K562 (cell line): ENCODE results near the gene CCDC192. TPM values are rescaled to one million over a fixed set of nuclear protein-coding genes. Genes with fewer than 3 reads are reported as not detected.
A peak's percentile ranks its signal among the peaks of the same experiment; 100 is the strongest.
"Not testable (repeated sequence)": the region's sequence is repeated elsewhere in the genome, so short reads cannot be mapped to it uniquely, and the experiment has no call there.

Experiments used
- ATAC-seq: fragments of 200-7000 bp; cut with Tn5 transposase; 3 replicates; pipeline ENCODE4 v1.9.1; 2020; ENCODE audit warnings: moderate library complexity
- BruUV-seq: library from RNA; stranded (reverse); fragments of 400-500 nt; replicated peaks from 2 replicates; lab custom pipeline; 2021; lab: Mats Ljungman, UMichigan
- CTCF ChIA-PET: fragments of 300-600 bp; formaldehyde crosslinking; extraction: SDS; loops from one replicate; lab custom pipeline; 2021; ENCODE audit warnings: low intra/inter-chr PET ratio; lab: Yijun Ruan, JAX
- POLR2A ChIA-PET: fragments of 300-600, 350-650 bp; sonication (Branson Sonifier 250); formaldehyde crosslinking; extraction: SDS; loops from one replicate; lab custom pipeline; 2021; ENCODE audit warnings: antibody characterized with exemption, inconsistent platforms; lab: Yijun Ruan, JAX
- DNase-seq, 4 experiments: peaks; one replicate each; pipeline versions ENCODE4 v3.0.0 to v3.0.0-alpha.2; 2011 to 2018; ENCODE audit warnings: low spot score in 3 of 4, mixed read lengths in 3 of 4; ENCODE audit errors: extremely low read depth in 1 of 4
- FAIRE-seq: peaks from 2 replicates; lab custom pipeline; 2011; peaks lifted over from hg19 to GRCh38; lab: Jason Lieb, UNC
- H2AFZ ChIP-seq: 2 replicates; pipeline ENCODE4 v1.6.0; 2011; ENCODE audit warnings: low read depth, low read length, control low read depth, inconsistent platforms
- H3K27ac ChIP-seq: fragments of 200-600 bp; 3 replicates; pipeline ENCODE4 v1.8.0; 2011; ENCODE audit warnings: low read depth, mild to moderate bottlenecking, control low read depth, inconsistent platforms, low read length, moderate library complexity, mixed read lengths; ENCODE audit errors: extremely low read depth
- H3K27me3 ChIP-seq, 2 experiments: fragments of 300-600 bp in 1 of 2; 2 replicates in 1 of 2; 3 replicates in 1 of 2; pipeline versions ENCODE4 v1.6.0 to v1.8.0; 2011; ENCODE audit warnings: inconsistent platforms in 2 of 2, low read length in 2 of 2, mild to moderate bottlenecking in 1 of 2, mixed read lengths in 1 of 2, moderate library complexity in 1 of 2; ENCODE audit not compliant: control insufficient read depth in 2 of 2, insufficient read depth in 2 of 2
- H3K36me3 ChIP-seq: fragments of 300-600 bp; 3 replicates; pipeline ENCODE4 v1.8.0; 2011; ENCODE audit warnings: mild to moderate bottlenecking, low read length, inconsistent platforms; ENCODE audit not compliant: control insufficient read depth, insufficient read depth
- H3K4me1 ChIP-seq, 2 experiments: fragments of 200-600 bp in 1 of 2; replicated peaks in 1 of 2; 2 replicates in 1 of 2; 3 replicates in 1 of 2; pipeline versions ENCODE4 v1.5.1 to v1.8.0; 2011; ENCODE audit warnings: inconsistent platforms in 2 of 2, low read length in 2 of 2, mild to moderate bottlenecking in 1 of 2, mixed read lengths in 1 of 2, moderate library complexity in 1 of 2; ENCODE audit not compliant: control insufficient read depth in 2 of 2, insufficient read depth in 2 of 2
- H3K4me2 ChIP-seq: 2 replicates; pipeline ENCODE4 v1.6.1; 2011; ENCODE audit warnings: low read length, control low read depth, inconsistent platforms, mixed read lengths; ENCODE audit not compliant: insufficient read depth
- H3K4me3 ChIP-seq: fragments of 200-600 bp; sonication (generic), shearing (Covaris generic); 2 replicates; pipeline ENCODE4 v1.5.1; 2016; ENCODE audit warnings: control low read depth, inconsistent platforms
- H3K79me2 ChIP-seq: fragments of 200-600 bp; 3 replicates; pipeline ENCODE4 v1.8.0; 2011; ENCODE audit warnings: low read length, inconsistent platforms; ENCODE audit not compliant: control insufficient read depth, insufficient read depth
- H3K9ac ChIP-seq, 2 experiments: 2 replicates each; pipeline versions ENCODE4 v1.6.0 to v1.6.1; 2011; ENCODE audit warnings: low read depth in 2 of 2, low read length in 2 of 2, control low read depth in 1 of 2, inconsistent platforms in 1 of 2, mild to moderate bottlenecking in 1 of 2, mixed read lengths in 1 of 2; ENCODE audit not compliant: insufficient read depth in 1 of 2
- H3K9me1 ChIP-seq: one replicate; pipeline ENCODE4 v1.6.0; 2011; ENCODE audit warnings: inconsistent platforms, mild to moderate bottlenecking, low read length, moderate library complexity; ENCODE audit not compliant: control insufficient read depth, insufficient read depth
- H3K9me3 ChIP-seq: replicated peaks from 2 replicates; pipeline ENCODE4 v1.5.1; 2011; ENCODE audit warnings: low read depth, low read length, inconsistent platforms; ENCODE audit not compliant: control insufficient read depth, insufficient read depth
- H4K20me1 ChIP-seq: replicated peaks from 2 replicates; pipeline ENCODE4 v1.6.1; 2011; ENCODE audit warnings: low read length, inconsistent platforms, mixed read lengths; ENCODE audit not compliant: control insufficient read depth, insufficient read depth
- KLF10 ChIP-seq: fragments of 250-450 bp; sonication (Bioruptor Pico); IDR thresholded peaks from 2 replicates; pipeline ENCODE4 v1.6.1; 2021; ENCODE audit warnings: matching md5 sums
- ZNF175 ChIP-seq: fragments of 200-800 bp; sonication (Bioruptor generic); IDR thresholded peaks from 2 replicates; pipeline ENCODE4 v1.6.1; 2016; ENCODE audit warnings: low read depth, mild to moderate bottlenecking, missing genetic modification characterization, missing compliant biosample characterization
- WGBS: fragments of 100-300 bp; shearing (Covaris generic); methylation state at CpG from one replicate; pipeline ENCODE4 v1.1.6; 2016; ENCODE audit warnings: low coverage, mixed read lengths; ENCODE audit not compliant: insufficient coverage; ENCODE audit errors: missing lambda C conversion rate; 5-methylcytosine and 5-hydroxymethylcytosine counted together
- in situ Hi-C: fragments of 300-500 bp; cut with MboI; formaldehyde crosslinking; loops from 4 replicates; pipeline ENCODE4 v1.15.0; 2018; ENCODE audit warnings: inconsistent platforms, mixed read lengths
- intact Hi-C: fragments of 100-400 bp; cut with micrococcal nuclease; formaldehyde crosslinking; loops from 2 replicates; pipeline ENCODE4 v1.14.2; 2022
- polyA plus RNA-seq, 8 experiments: library from polyadenylated mRNA; depleted of rRNA in 4 of 8; stranded (reverse) in 5 of 8; unstranded in 3 of 8; fragments of >200 nt; fragmentation: Nextera tagmentation in 2 of 8; fragmentation: Illumina TruSeq in 1 of 8; extraction: Ambion mirVana in 2 of 8; extraction: Trizol in 1 of 8; gene quantifications; 2 replicates each; pipeline versions ENCODE4 v1.2.1 to v1.2.3, GENCODE V29; 2011 to 2014; ENCODE audit warnings: inconsistent platforms in 1 of 8, missing spikeins in 1 of 8
- total RNA-seq, 7 experiments: library from RNA; depleted of rRNA in 6 of 7; stranded (reverse); fragments of >200 nt in 6 of 7; fragmentation: Illumina TruSeq in 2 of 7; extraction: Trizol in 2 of 7; gene quantifications; 2 replicates each; pipeline versions ENCODE4 v1.2.1 to v1.2.3, GENCODE V29; 2011 to 2021; ENCODE audit warnings: low replicate concordance in 1 of 7

Gene CCDC192
- total and polyA plus RNA-seq, 9 of the 15 experiments (the other 6 are each of a cell fraction or from before 2014, with no cell fraction given) = 0.21 to 0.66 (median 0.38) TPM; not detected in 2

GRCh38 chr5:127791439-127791838 is 88.2 kb downstream of the CCDC192 start:
- H3K4me3 ChIP-seq = no peak overlapping the region
- H3K4me1 ChIP-seq = no peaks in the 10 kb centered on the region
- no peaks in the 10 kb centered on the region for H3K9me1 ChIP-seq
- no peak for DNase-seq
- no peak overlapping the region for H3K27ac ChIP-seq
- H3K79me2 ChIP-seq = no peaks in the 10 kb centered on the region
- FAIRE-seq = no peak
- no TSS peak for BruUV-seq
- ATAC-seq = no peak
- no peaks in the 10 kb centered on the region; a peak in 1 of 5 replicates for H3K27me3 ChIP-seq
- POLR2A ChIA-PET = no interaction called here
- no peaks in the 10 kb centered on the region for H3K9me3 ChIP-seq
- WGBS = 0% methylated on average over 1 of the region's 1 CpG
- H3K4me2 ChIP-seq = no peak overlapping the region
- no peak overlapping the region for H2AFZ ChIP-seq
- H3K36me3 ChIP-seq = no peaks in the 10 kb centered on the region
- H3K9ac ChIP-seq = no peak overlapping the region
- in situ Hi-C loops = no loop called here
- TF ChIP-seq ZNF175 (CRISPR knock-in tag) (peak; percentile 94), KLF10 (no peak)
- H4K20me1 ChIP-seq = no peaks in the 10 kb centered on the region
- intact Hi-C loops = no loop called here
- CTCF ChIA-PET = no interaction called here

DNA sequence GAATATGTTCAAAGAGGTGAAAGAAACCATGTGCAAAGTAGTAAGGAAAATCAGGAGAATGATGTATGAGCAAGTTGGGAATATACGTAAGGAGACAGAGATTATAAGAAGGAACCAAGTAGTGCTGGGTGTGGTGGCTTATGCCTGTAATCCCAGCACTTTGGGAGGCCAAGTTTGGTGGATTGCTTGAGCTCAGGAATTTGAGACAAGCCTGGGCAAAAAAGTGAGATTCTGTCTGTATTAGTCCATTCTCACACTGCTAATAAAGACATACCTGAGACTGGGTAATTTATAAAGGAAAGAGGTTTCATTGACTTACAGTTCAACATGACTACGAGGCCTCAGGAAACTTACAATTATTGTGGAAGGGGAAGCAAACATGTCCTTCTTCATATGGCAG is 88.7 kb downstream of the CCDC192 start:
- intact Hi-C loops, ATAC-seq, H3K9me3 ChIP-seq, H3K4me1 ChIP-seq, CTCF ChIA-PET, H3K9ac ChIP-seq, H3K79me2 ChIP-seq, DNase-seq, H3K27ac ChIP-seq, FAIRE-seq, H2AFZ ChIP-seq, H3K4me2 ChIP-seq, POLR2A ChIA-PET, BruUV-seq, H4K20me1 ChIP-seq, H3K9me1 ChIP-seq, H3K27me3 ChIP-seq, H3K4me3 ChIP-seq, in situ Hi-C loops, H3K36me3 ChIP-seq: not testable (repeated sequence)
- WGBS = 0% methylated on average over 2 of the region's 2 CpGs
